GM21786 (cell line): ENCODE results near the gene NF2.

ENCODE experiments used
- ATAC-seq: cut with Tn5 transposase; IDR thresholded peaks from one replicate; pipeline ENCODE4 v1.9.1; 2021; ENCODE audit not compliant: unreplicated experiment

NF2 gene

DNA sequence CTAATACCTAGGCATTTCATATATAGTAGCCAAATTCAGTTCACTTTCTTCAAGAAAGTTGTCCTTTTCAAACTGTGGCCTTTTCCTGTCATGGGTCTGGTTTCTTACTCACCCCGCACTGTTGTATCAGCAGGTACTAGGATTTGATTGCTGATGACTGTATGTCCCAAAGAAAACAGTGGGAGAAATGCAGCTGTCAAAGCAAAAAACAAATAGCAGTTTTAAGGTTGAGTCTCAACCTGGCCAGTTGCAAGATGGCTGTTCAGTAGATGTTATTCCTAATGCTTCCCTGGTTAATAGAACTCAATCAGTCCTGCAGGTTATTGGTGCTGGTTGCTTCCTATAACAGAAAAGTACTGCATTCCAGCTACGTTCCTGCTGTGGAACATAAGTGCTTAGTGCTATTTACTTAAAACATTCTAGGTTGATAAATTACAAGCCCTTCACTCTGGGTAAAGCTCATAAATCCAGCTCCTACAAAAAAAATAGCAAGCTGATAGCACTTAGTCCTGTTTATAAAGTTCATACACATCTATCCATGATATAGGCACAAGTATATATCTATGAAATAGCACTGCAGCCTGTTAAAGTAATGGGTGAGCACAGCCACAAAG lies 26.6 kb downstream of the NF2 start:
- no peak for ATAC-seq

DNA sequence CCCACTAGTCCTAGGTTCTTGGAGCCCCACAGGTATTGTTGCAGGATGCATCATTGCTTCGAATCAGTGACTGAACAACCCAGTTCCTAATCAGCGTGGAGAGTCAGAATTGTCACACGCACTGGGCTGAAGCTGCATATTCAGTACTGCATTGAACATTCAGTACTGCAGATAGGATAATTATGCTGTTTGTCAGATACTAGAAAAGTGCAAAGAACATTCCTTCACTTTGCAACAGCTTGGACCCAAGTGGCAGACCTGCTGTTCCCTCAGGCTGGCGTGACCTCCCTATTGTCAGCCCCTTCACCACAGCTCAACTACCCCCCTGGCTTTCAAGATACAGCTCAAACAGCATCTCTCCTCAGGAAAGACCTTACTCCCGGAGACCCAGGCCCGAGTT lies 27.6 kb downstream of the NF2 start:
- no peak for ATAC-seq

- no peak for ATAC-seq
These were observed 28.3 kb downstream of the NF2 start for GRCh38 chr22:29631725-29632124.

- no peak for ATAC-seq
These were observed 29.2 kb downstream of the NF2 start for GRCh38 chr22:29632672-29633071.

- no peak for ATAC-seq
These were observed 30.3 kb downstream of the NF2 start for GRCh38 chr22:29633514-29634312.

- no peak for ATAC-seq
These were observed 31.4 kb downstream of the NF2 start for GRCh38 chr22:29634847-29635246.

DNA sequence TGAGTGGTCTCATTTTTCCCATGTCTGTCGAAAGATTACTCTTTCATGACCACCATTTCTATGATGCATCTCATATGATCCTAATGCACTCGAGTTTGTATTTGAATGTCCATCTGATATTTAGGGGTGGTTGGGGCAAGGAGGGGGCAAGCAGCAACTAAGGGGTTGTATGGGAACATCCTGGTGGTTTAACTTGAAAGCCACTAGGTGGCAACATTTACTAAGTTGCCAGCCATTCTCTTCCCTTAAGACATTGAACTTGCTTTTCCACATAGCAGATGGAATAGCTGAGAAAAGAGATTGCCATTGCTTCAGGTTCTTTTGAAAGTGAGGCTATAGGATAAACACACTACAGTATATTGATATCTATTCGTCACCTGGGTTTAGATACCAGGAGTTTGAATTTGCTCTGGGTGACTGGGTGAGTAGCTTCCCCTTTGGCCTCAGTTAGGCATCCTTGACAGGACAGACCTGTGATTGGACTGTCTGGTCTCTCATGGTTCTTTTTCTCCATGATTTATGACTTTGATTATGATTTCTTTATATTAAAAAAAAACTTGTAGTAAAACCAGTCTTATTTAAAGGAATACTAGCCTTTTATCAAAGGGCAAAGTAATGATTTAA lies 32.4 kb downstream of the NF2 start:
- ATAC-seq: no peak

- no peak for ATAC-seq
These were observed 33.3 kb downstream of the NF2 start for GRCh38 chr22:29636751-29637150.

DNA sequence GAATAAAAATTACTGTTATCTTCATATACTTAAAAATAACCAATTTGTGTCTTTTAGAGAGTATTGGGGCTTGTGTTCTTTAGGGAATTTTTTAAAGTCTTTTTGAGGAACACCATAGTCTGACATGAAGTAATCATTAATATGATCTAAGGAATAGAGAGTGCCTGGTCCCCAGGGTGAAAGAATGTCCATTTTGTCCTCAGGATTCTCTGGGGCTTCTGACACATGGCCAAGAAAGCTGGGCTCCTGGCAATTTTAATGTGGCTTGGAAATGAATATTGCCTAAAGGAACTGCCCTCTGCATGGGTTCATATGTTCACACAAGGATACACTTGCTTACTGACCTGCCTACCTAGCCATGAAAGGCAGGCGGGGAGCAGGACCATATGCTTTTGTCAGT lies 33.7 kb downstream of the NF2 start:
- no peak for ATAC-seq

DNA sequence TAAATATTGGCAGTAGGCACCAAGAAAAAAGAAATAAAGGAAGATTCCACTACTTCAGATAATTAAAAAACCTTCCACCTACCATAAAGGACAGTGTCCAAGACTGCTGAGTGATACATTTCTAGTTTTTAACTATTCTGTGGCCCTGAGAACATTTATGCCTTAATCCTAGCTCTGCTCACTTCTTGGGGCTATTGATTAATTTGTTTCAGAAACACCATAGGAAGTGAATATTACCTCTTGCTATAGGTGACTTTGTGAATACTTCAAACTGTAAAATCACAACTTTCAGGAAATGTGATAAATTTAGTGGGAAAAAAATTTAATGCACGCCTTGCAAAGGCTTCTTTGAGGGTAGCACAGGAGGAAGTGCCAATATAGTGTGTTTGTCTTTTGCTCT lies 35.2 kb downstream of the NF2 start:
- no peak for ATAC-seq

- ATAC-seq: no peak
These were observed 35.7 kb downstream of the NF2 start for GRCh38 chr22:29639096-29639495.

DNA sequence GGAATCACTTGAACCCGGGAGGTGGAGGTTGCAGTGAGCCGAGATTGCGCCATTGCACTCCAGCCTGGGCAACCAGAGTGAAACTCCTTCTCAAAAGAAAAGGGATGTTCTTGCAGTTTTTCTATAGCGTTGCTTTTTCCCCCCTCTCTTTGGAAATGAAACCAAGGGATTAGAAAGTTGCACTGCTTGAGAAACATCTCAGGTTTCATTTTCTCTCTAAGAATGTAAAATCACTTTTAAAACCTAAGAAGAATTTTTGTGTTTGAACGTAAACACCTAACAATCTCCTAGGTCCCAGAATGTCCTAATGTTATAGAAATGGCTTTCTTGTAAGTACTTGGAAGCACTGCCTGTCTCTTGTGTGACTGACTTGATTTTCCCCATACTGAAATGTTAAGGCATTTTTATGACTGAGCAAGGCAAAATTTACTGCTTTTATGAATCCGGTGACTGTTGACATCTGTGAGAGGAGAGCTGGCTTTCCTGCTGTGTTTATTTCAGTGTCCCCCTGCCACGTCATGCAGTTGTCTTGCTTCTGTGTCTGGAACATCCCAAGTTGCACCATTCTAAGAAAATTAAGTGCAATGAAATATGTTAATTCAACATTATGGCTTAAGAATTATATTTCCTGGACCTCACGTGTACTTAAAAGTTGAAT lies 37.7 kb downstream of the NF2 start:
- no peak for ATAC-seq

DNA sequence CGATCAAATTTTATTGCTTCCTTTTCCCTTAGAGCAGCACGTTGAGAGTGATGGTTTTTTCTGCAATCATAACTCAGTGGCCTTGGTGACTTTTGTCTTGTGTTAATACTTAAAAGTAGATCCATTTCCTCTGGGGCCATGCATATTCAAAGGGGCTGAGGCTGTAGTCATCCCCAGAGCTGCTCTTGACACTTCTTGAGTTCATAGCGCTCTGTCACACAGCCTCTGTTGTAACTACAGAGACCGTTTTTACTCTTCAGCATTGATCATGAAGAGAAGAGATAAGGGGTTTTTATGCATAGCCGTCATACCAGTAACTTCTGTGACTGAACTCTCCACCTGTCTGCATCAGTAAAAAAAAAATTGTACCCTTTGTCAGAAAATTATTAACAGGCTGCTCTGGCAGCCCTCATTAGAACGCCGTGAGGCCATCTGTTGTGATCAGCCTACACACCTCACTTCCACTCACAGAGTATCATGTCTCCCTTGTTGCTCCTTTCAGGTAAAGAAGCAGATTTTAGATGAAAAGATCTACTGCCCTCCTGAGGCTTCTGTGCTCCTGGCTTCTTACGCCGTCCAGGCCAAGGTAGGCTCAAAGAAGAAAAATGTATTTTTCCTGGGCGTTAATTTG lies 38.4 kb downstream of the NF2 start:
- no peak for ATAC-seq

- no peak for ATAC-seq
These were observed 39.3 kb downstream of the NF2 start for GRCh38 chr22:29642694-29643093.

- no peak for ATAC-seq
These were observed 44.7 kb downstream of the NF2 start for GRCh38 chr22:29647954-29648737.

GRCh38 chr22:29650370-29650769 lies 46.9 kb downstream of the NF2 start:
- no peak for ATAC-seq

GRCh38 chr22:29651652-29652051 lies 48.2 kb downstream of the NF2 start:
- no peak for ATAC-seq

- ATAC-seq: no peak
These were observed 51.0 kb downstream of the NF2 start for GRCh38 chr22:29654420-29654819.

DNA sequence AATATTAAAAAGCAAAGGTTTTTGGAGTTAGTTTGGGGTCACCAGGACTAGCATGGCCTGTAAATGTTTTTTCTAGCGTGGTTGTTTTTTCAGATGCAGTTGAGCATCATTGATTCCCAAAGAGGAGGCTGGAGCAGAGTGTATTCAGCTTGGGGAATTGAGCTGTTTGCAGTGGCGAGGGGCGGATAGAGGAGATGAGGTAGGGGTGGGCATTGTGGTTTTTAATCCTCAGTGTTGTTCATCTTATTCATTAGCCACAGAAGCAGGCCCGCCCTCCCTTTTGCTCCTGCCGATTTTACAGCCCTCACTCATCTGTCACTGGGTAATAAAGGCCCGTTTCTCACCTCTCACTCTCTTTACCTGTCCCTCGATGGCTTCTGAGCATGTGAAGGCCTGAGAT lies 51.4 kb downstream of the NF2 start:
- no peak for ATAC-seq

GRCh38 chr22:29658176-29658575 lies 54.7 kb downstream of the NF2 start:
- ATAC-seq: no peak

DNA sequence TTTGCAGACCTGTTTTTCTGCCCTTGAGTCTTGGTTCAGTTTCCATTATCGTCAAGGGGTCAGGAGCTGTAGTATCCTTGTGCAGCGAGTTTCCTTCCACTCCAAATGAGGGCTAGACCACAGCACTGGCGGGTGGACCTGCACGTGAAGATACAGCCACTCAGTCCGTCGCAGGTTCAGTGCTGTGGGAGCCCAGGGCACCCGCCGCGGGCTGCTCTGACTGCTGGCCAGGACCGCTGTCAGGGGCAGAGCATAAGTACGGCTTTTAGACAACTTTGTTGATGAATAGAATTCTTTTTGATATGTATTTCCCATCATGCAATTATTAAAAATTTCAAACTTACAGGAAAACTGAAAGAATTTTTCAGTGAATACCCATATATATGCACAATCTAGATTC lies 56.6 kb downstream of the NF2 start:
- no peak for ATAC-seq
